ENCODE results near the gene TACO1. TPM values are rescaled to one million over a fixed set of nuclear protein-coding genes. Genes with fewer than 3 reads are reported as not detected.

The TACO1 gene
- total and polyA plus RNA-seq, 2 donors from 2014 or later, result 18.4 to 80.1 TPM

DNA sequence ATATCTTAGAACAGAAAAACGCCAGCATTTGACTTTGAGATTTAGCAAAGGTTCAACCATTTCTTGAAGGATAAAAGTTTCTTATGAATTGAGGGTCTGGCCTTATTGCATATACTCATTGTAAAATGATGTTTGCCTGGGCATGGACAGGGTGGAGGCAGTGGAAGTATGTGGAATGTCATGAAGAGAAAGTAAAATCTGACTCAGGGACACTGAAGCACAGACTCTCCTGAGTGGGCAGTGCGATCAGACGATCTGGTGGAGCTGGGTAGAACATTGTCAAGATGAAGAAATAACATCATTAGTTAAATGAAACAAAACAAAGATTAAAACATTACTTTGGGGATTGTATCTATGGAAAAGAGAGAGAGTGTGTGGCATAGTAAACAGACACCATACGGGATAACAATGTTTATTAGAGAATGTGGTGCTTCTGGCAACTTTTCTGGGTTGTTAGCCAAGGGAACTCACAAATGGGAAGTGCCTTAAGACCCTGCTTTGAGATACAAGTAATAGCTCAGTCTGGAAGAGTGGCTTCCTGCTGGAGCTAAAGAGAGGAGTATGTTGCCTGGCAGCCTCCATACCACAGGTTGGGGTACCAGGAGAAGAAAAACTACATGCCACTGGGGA is 26.0 kb downstream of the TACO1 start:
- H3K9me3 ChIP-seq (ENCODE audit: control insufficient read depth in 2 of 3, insufficient read depth in 1 of 3, low read length in 3 of 3), result no peaks in the 10 kb centered on the region
- DNase-seq (no peak), FAIRE-seq (no peak)
- no peaks in the 10 kb centered on the region for H3K27me3 ChIP-seq (ENCODE audit: control insufficient read depth, insufficient read depth, low read length)
- intact Hi-C loops (cut with DNase I), result no loop called here
- peaks cover 0 to 24% (median 14%) of the 10 kb centered on the region in 3 donors for H3K4me1 ChIP-seq (ENCODE audit: control insufficient read depth in 2 of 3, insufficient read depth in 2 of 3, low read depth in 1 of 3, low read length in 3 of 3)
- peak overlapping the region in 1 of 3 donors; percentile 8 for H3K4me3 ChIP-seq (ENCODE audit: low read length in 3 of 3)
- TF ChIP-seq, protein P1, sequence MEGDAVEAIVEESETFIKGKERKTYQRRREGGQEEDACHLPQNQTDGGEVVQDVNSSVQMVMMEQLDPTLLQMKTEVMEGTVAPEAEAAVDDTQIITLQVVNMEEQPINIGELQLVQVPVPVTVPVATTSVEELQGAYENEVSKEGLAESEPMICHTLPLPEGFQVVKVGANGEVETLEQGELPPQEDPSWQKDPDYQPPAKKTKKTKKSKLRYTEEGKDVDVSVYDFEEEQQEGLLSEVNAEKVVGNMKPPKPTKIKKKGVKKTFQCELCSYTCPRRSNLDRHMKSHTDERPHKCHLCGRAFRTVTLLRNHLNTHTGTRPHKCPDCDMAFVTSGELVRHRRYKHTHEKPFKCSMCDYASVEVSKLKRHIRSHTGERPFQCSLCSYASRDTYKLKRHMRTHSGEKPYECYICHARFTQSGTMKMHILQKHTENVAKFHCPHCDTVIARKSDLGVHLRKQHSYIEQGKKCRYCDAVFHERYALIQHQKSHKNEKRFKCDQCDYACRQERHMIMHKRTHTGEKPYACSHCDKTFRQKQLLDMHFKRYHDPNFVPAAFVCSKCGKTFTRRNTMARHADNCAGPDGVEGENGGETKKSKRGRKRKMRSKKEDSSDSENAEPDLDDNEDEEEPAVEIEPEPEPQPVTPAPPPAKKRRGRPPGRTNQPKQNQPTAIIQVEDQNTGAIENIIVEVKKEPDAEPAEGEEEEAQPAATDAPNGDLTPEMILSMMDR (IDR thresholded peaks at IDR 0.05; ENCODE audit: borderline replicate concordance, extremely low read depth, insufficient read depth), result no peak
- H3K27ac ChIP-seq (ENCODE audit: low read depth in 2 of 2, low read length in 2 of 2), result no peak overlapping the region
- H3K9ac ChIP-seq (ENCODE audit: low read length in 3 of 3), result peak overlapping the region in 2 of 3 donors; percentile 12 to 63
- no peaks in the 10 kb centered on the region for H3K36me3 ChIP-seq (ENCODE audit: control insufficient read depth in 2 of 3, insufficient read depth in 3 of 3, low read length in 3 of 3)

DNA sequence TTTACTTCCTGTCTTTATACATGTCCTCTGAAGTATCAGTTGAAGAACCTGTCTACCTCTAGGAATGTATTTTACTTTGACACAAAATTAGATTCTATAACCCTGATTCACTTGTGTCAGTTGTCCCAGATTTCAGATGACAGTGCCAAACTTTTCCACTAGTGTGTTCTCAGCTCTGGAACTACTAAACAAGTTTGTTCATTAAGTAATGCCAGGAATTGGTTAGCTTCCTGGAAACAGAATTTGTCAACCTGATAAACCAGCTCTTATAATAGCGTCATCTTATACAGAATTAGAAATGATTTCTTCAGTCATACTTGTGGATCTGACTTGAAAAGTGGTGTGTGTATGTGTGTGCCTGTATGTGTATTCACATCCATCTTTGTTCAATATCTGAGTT is 28.9 kb downstream of the TACO1 start:
- no peaks in the 10 kb centered on the region for H3K9me3 ChIP-seq (ENCODE audit: control insufficient read depth in 2 of 3, insufficient read depth in 1 of 3, low read length in 3 of 3)
- no peak for DNase-seq
- H3K4me3 ChIP-seq (ENCODE audit: low read length in 3 of 3), result no peak overlapping the region
- peaks cover 0 to 29% (median 14%) of the 10 kb centered on the region in 3 donors for H3K4me1 ChIP-seq (ENCODE audit: control insufficient read depth in 2 of 3, insufficient read depth in 2 of 3, low read depth in 1 of 3, low read length in 3 of 3)
- peaks cover 0 to 6% (median 0%) of the 10 kb centered on the region in 3 donors for H3K36me3 ChIP-seq (ENCODE audit: control insufficient read depth in 2 of 3, insufficient read depth in 3 of 3, low read length in 3 of 3)
- no peak for FAIRE-seq
- TF ChIP-seq, protein P1 (IDR thresholded peaks at IDR 0.05; ENCODE audit: borderline replicate concordance, extremely low read depth, insufficient read depth), result no peak
- intact Hi-C loops (cut with DNase I), result no loop called here
- no peaks in the 10 kb centered on the region for H3K27me3 ChIP-seq (ENCODE audit: control insufficient read depth, insufficient read depth, low read length)
- no peak overlapping the region for H3K9ac ChIP-seq (ENCODE audit: low read length in 3 of 3)
- no peak overlapping the region for H3K27ac ChIP-seq (ENCODE audit: low read depth in 2 of 2, low read length in 2 of 2)

DNA sequence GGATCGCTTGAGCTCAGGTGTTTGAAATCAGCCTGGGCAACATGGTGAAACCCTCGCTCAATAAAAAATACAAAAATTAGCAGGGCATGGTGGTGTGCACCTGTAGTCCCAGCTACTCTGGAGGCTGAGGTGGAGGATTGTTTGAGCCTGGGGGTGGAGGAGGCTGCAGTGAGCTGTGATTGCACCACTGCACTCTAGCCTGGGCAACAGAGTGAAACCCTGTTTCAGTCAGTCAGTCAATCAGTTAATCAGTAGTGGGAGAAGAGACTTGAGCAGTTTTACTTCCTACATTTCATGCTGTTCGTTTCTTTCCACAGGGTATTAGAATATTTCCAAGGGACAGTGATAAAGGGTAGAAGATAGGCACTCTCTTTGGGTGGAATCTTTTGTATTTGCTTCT is 30.4 kb downstream of the TACO1 start:
- Histone ChIP-seq H3K9me3 (ENCODE audit: control insufficient read depth in 2 of 3, insufficient read depth in 1 of 3, low read length in 3 of 3) (no peaks in the 10 kb centered on the region), H3K36me3 (ENCODE audit: control insufficient read depth in 2 of 3, insufficient read depth in 3 of 3, low read length in 3 of 3) (peaks cover 0 to 6% (median 2%) of the 10 kb centered on the region in 3 donors), H3K27me3 (ENCODE audit: control insufficient read depth, insufficient read depth, low read length) (no peaks in the 10 kb centered on the region), H3K9ac (ENCODE audit: low read length in 3 of 3) (no peak overlapping the region), H3K27ac (ENCODE audit: low read depth in 2 of 2, low read length in 2 of 2) (no peak overlapping the region), H3K4me3 (ENCODE audit: low read length in 3 of 3) (no peak overlapping the region), H3K4me1 (ENCODE audit: control insufficient read depth in 2 of 3, insufficient read depth in 2 of 3, low read depth in 1 of 3, low read length in 3 of 3) (peaks cover 0 to 17% (median 13%) of the 10 kb centered on the region in 3 donors)
- DNase-seq, result no peak
- TF ChIP-seq, protein P1 (IDR thresholded peaks at IDR 0.05; ENCODE audit: borderline replicate concordance, extremely low read depth, insufficient read depth), result no peak
- FAIRE-seq, result no peak
- intact Hi-C loops (cut with DNase I), result no loop called here
